Psoas muscle (tissue), 8 donors: Measurements from ENCODE around the gene HAPLN2. TPM values are rescaled to one million over a fixed set of nuclear protein-coding genes. Genes with fewer than 3 reads are reported as not detected.

Experiments used
- ATAC-seq, 4 donors: fragments of 200-7000 bp; cut with Tn5 transposase; one replicate each; pipeline ENCODE4 v1.9.1; 2020; ENCODE audit warnings: moderate library complexity in 3 of 4, mild to moderate bottlenecking in 2 of 4
- DNase-seq, 2 donors: peaks; one replicate each; pipeline ENCODE4 v3.0.0-alpha.2; 2020
- H3K27ac ChIP-seq: fragments of 200-600 bp; one replicate; pipeline ENCODE4 v1.8.0; 2022
- H3K27me3 ChIP-seq, 3 donors: fragments of 200-600 bp in 1 of 3; one replicate each; pipeline versions ENCODE4 v1.6.1 to v1.8.0; 2013 to 2022; ENCODE audit warnings: low read length in 2 of 3, mild to moderate bottlenecking in 2 of 3, moderate library complexity in 1 of 3; ENCODE audit not compliant: insufficient read depth in 3 of 3
- H3K36me3 ChIP-seq, 2 donors: fragments of 200-600 bp in 1 of 2; one replicate each; pipeline versions ENCODE4 v1.6.1 to v1.8.0; 2013 to 2022; ENCODE audit warnings: low read depth in 1 of 2, mild to moderate bottlenecking in 1 of 2, moderate library complexity in 1 of 2; ENCODE audit not compliant: insufficient read depth in 1 of 2
- H3K4me1 ChIP-seq: fragments of 200-600 bp; one replicate; pipeline ENCODE4 v1.8.0; 2022
- H3K4me3 ChIP-seq: fragments of 200-600 bp; one replicate; pipeline ENCODE4 v1.8.0; 2022; ENCODE audit warnings: mild to moderate bottlenecking
- H3K9me3 ChIP-seq: fragments of 200-600 bp; one replicate; pipeline ENCODE4 v1.8.0; 2022
- WGBS, 3 donors: extraction: QIAGEN DNeasy Blood & Tissue Kit; methylation state at CpG; one replicate each; pipeline versions ENCODE4 v1.1.6 to v1.1.7; 2013; 5-methylcytosine and 5-hydroxymethylcytosine counted together
- intact Hi-C, 2 donors: fragments of 100-400 bp; cut with DNase I; formaldehyde crosslinking; loops; one replicate each; pipeline versions ENCODE4 v1.11.0 to v1.14.2; 2022
- polyA plus RNA-seq, 3 donors: library from polyadenylated mRNA; stranded (reverse); fragments of 200-250 nt; gene quantifications; one replicate each; pipeline ENCODE4 v1.2.3, GENCODE V29; 2013
- total RNA-seq, 4 donors: library from RNA; stranded (reverse); fragmentation: NEBNext Ultra II Directional in 2 of 4; extraction: Animal tissue kit (Norgen Biotek cat#: 25700) in 2 of 4; gene quantifications; one replicate each; pipeline versions ENCODE4 v1.2.1 to v1.2.4, GENCODE V29; 2021 to 2023
- TF ChIP-seq, protein P1 (sequence below): fragments of 200-600 bp; IDR thresholded peaks from one replicate; pipeline ENCODE4 v1.8.0; 2022; ENCODE audit warnings: antibody characterized with exemption
- donor health status: healthy with polysubstance abuse.
- donor health status: DM: no; HTN: no; CAD: no; lungs with moderate emphysema.
- donor health status: Bipolar disorder and iron deficiency.
- donor health status: healthy.
- donor health status: DM: yes; HTN: yes; CAD: no.
- donor health status: DM: no; HTN: no; CAD: no.
- donor health status: DM: no; HTN: no; CAD: no.
- donor health status: DM: yes; HTN: yes; CAD: no.

The HAPLN2 gene
- total and polyA plus RNA-seq, 7 donors, result 0.28 to 2.2 (median 0.61) TPM

DNA sequence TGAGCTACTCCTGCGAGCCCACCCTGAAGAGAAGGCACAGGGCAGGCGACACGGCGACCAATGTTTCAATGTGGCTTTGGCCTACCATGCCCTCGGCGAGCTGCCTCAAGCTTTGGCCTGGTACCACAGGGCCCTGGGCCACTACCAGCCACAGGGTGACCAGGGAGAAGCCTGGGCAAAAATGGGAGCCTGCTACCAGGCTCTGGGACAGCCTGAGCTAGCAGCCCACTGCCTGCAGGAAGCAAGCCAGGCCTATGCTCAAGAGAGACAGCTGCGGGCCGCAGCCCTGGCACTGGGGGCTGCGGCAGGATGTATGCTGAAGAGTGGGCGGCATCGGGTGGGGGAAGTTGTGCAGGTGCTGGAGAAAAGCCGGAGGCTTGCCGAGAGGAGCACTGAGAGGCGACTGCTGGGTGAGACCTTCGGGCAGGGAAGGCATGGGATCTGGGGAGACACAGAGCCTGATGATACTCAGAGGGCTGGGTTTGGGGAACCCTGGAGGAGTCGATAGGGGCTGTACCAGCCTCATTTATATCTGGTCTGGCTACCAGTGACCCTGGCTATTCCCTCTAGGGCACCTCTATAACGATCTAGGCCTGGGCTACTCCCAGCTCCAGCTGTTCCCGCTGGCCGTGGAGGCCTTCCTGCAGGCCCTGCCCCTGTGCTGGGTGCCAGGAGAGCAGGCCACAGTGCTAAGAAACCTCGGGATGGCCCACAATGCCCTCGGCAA is 37.4 kb upstream of the HAPLN2 start:
- Histone ChIP-seq H3K4me1 (peaks cover 3% of the 10 kb centered on the region), H3K27me3 (no peaks in the 10 kb centered on the region), H3K27ac (no peak overlapping the region), H3K4me3 (no peak overlapping the region), H3K36me3 (no peaks in the 10 kb centered on the region), H3K9me3 (no peaks in the 10 kb centered on the region)
- intact Hi-C loops, result no loop called here
- 45 to 53% (median 46%) methylated on average over 21 of the region's 21 CpGs for WGBS, 3 donors
- DNase-seq (no peak), ATAC-seq (peak; percentile 18 to 46 (median 32))
- TF ChIP-seq, protein P1, sequence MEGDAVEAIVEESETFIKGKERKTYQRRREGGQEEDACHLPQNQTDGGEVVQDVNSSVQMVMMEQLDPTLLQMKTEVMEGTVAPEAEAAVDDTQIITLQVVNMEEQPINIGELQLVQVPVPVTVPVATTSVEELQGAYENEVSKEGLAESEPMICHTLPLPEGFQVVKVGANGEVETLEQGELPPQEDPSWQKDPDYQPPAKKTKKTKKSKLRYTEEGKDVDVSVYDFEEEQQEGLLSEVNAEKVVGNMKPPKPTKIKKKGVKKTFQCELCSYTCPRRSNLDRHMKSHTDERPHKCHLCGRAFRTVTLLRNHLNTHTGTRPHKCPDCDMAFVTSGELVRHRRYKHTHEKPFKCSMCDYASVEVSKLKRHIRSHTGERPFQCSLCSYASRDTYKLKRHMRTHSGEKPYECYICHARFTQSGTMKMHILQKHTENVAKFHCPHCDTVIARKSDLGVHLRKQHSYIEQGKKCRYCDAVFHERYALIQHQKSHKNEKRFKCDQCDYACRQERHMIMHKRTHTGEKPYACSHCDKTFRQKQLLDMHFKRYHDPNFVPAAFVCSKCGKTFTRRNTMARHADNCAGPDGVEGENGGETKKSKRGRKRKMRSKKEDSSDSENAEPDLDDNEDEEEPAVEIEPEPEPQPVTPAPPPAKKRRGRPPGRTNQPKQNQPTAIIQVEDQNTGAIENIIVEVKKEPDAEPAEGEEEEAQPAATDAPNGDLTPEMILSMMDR, result no peak

DNA sequence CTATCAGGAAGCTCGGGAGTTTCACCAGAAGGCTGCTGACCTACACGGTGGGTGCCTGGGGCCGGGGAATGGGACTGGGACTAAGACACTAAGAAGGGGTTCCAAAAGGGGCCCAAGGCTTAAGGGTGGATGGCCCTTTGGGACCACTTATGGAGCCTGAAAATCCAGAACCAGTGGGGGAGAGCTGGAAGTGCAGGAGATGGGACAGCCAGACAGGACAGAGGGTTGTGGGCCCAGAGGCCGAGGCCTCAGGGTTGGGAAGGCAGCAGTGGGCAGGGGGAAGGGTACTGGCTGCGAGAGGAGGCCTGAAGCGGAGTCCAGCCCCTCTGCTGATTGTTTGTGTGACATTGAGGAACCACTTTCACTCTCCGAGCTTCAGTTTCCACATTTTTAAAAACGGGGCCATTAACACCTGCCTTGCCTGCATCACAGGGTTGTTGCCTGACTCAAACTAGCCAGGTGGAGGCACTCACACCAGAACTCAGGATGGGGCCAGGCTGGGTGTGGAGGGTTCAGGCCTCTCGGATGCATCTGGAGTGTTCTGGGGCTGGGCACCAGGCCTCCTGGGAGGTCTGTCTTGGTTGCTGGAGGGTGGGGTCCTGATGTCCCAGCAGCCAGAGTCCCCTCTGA is 36.7 kb upstream of the HAPLN2 start:
- no peaks in the 10 kb centered on the region for H3K27me3 ChIP-seq
- peaks cover 3% of the 10 kb centered on the region for H3K4me1 ChIP-seq
- 66 to 70% (median 68%) methylated on average over 9 of the region's 9 CpGs for WGBS, 3 donors
- no peak overlapping the region for H3K4me3 ChIP-seq
- no peak overlapping the region for H3K27ac ChIP-seq
- no peaks in the 10 kb centered on the region for H3K9me3 ChIP-seq
- intact Hi-C loops, result no loop called here
- H3K36me3 ChIP-seq, result no peaks in the 10 kb centered on the region
- ATAC-seq (no peak), DNase-seq (no peak)
- TF ChIP-seq, protein P1, result no peak

DNA sequence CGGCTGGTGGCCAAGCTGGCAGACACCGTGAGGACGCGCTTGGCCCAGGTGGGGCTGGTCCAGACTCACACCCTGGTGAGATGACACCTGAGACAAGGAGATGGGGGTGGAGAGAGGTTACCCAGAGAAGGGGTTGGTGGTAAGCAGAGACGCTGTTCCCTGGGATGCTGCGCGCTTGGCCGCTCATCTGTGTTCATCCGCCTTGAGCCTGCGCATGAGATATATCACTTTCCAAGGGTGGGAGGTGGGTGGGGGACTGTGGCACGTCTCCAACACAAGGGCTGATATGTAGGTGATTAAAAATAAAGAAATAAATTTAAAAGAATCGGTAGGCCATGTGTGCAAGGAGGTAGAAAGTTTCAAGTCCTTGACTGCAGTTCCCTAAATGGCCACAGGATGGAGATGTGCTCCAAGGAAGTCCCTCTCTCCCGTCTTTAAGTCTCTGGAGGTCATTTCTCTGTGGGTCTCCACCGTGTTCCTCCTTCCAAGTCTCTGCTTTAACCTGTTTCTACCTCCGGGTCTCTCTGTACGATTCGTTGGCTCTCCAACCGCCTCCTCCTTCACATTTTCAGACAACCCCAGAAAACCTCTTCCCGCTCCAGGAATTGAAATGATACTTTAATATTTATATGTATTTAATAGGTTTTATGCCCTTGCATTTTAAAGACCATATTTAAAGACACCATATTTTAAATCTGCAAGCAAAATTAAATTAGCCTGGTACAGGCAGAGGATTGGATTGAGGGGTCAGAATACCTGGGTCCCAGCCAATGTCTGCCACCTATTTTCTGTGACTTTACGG is 35.2 kb upstream of the HAPLN2 start:
- peak; percentile 40 to 87 (median 76) for ATAC-seq
- WGBS, 3 donors, result 58 to 60% (median 59%) methylated on average over 20 of the region's 20 CpGs
- intact Hi-C loops, result no loop called here

DNA sequence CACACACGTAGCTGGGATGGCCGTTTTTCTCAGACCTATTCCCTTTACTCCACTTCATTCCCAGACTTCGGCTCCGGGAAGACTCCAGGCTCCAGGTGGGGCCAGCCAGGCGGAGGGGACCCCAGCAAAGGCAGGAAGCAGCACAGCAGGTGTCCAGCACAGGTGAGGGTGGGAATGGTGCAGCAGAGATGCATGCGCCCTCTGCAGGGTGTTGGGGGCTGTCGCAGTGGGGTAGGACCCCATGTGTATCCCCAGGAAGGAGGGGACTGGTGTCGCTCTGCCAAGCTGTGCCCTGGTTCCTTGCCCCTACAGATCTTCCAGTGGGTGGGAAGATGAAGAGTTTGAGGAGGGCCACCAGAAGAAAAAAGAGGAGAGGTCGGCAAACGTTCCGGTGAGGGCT is 34.4 kb upstream of the HAPLN2 start:
- intact Hi-C loops, result no loop called here
- no peaks in the 10 kb centered on the region for H3K9me3 ChIP-seq

More for the DNA sequence above, 35.2 kb upstream of the HAPLN2 start:
- no peak overlapping the region for H3K27ac ChIP-seq
- H3K36me3 ChIP-seq, result no peaks in the 10 kb centered on the region
- DNase-seq, result peak in 1 of 2 donors; percentile 32
- no peaks in the 10 kb centered on the region for H3K27me3 ChIP-seq
- no peaks in the 10 kb centered on the region for H3K9me3 ChIP-seq
- H3K4me1 ChIP-seq, result peaks cover 3% of the 10 kb centered on the region
- no peak overlapping the region for H3K4me3 ChIP-seq
- TF ChIP-seq, protein P1, result peak; percentile 95

More for the DNA sequence above, 34.4 kb upstream of the HAPLN2 start:
- WGBS, 3 donors, result 50 to 52% (median 50%) methylated on average over 11 of the region's 11 CpGs
- no peaks in the 10 kb centered on the region for H3K36me3 ChIP-seq
- ATAC-seq (peak in 2 of 4 donors; percentile 25 to 28), DNase-seq (no peak)
- TF ChIP-seq, protein P1, result no peak
- H3K4me3 ChIP-seq, result no peak overlapping the region
- H3K27ac ChIP-seq, result no peak overlapping the region
- peaks cover 3% of the 10 kb centered on the region for H3K4me1 ChIP-seq
- H3K27me3 ChIP-seq, result no peaks in the 10 kb centered on the region
